ENCODE results near the gene DUSP5. TPM values are rescaled to one million over a fixed set of nuclear protein-coding genes. Genes with fewer than 3 reads are reported as not detected.

The DUSP5 gene
- total and polyA plus RNA-seq, 8 donors, result 0.58 to 23.2 (median 10.6) TPM

- intact Hi-C loops (cut with DNase I; ENCODE audit: low total_unique reads), result no loop called here
- Histone ChIP-seq H3K4me1 (peaks cover 49 to 68% (median 63%) of the 10 kb centered on the region in 4 donors), H3K9me3 (no peaks in the 10 kb centered on the region), H3K4me3 (no peak overlapping the region), H3K36me3 (peaks cover 6 to 22% (median 17%) of the 10 kb centered on the region in 4 donors), H3K27me3 (peaks cover 0 to 10% (median 4%) of the 10 kb centered on the region in 3 donors), H3K27ac (peak overlapping the region; percentile 20 to 93 (median 89))
- WGBS, 5 donors, result 30 to 42% (median 37%) methylated on average over 4 of the region's 4 CpGs
- no peak for TF ChIP-seq CTCF (IDR thresholded peaks at IDR 0.05)
- TF ChIP-seq POLR2AphosphoS5 (IDR thresholded peaks at IDR 0.05), result peak in 1 of 3 donors; percentile 38
- DNase-seq, result no peak
Measured at GRCh38 chr10:110503528-110504110, 5.9 kb downstream of the DUSP5 start.

- Histone ChIP-seq H3K9me3 (no peaks in the 10 kb centered on the region), H3K4me3 (no peak overlapping the region), H3K27me3 (peaks cover 0 to 4% (median 0%) of the 10 kb centered on the region in 3 donors), H3K36me3 (peaks cover 6 to 22% (median 18%) of the 10 kb centered on the region in 4 donors), H3K27ac (peak overlapping the region; percentile 63 to 93 (median 89)), H3K4me1 (peaks cover 43 to 65% (median 58%) of the 10 kb centered on the region in 4 donors)
- intact Hi-C loops (cut with DNase I; ENCODE audit: low total_unique reads), result no loop called here
- 21 to 31% (median 24%) methylated on average over 4 of the region's 4 CpGs for WGBS, 5 donors
- peak; percentile 41 to 79 for DNase-seq
- TF ChIP-seq POLR2AphosphoS5 (IDR thresholded peaks at IDR 0.05) (peak in 2 of 3 donors; percentile 11 to 31), EP300 (IDR thresholded peaks at IDR 0.05) (no peak)
Measured at GRCh38 chr10:110504111-110504735, 6.5 kb downstream of the DUSP5 start.

GRCh38 chr10:110505130-110505770 lies 7.5 kb downstream of the DUSP5 start:
- no peaks in the 10 kb centered on the region for H3K9me3 ChIP-seq
- no peaks in the 10 kb centered on the region for H3K27me3 ChIP-seq
- intact Hi-C loops (cut with DNase I; ENCODE audit: low total_unique reads), result no loop called here
- H3K4me1 ChIP-seq, result peaks cover 40 to 55% (median 51%) of the 10 kb centered on the region in 4 donors
- peak overlapping the region in 4 of 5 donors; percentile 65 to 93 (median 91) for H3K27ac ChIP-seq
- DNase-seq, result no peak
- TF ChIP-seq POLR2AphosphoS5 (IDR thresholded peaks at IDR 0.05) (no peak), EP300 (IDR thresholded peaks at IDR 0.05) (no peak), CTCF (IDR thresholded peaks at IDR 0.05) (no peak), POLR2A (IDR thresholded peaks at IDR 0.05) (no peak)
- WGBS, 5 donors, result 68 to 91% (median 81%) methylated on average over 6 of the region's 6 CpGs
- H3K4me3 ChIP-seq, result no peak overlapping the region
- peaks cover 11 to 33% (median 24%) of the 10 kb centered on the region in 4 donors for H3K36me3 ChIP-seq

- Histone ChIP-seq H3K36me3 (peaks cover 15 to 45% (median 32%) of the 10 kb centered on the region in 4 donors), H3K4me1 (peaks cover 31 to 43% (median 39%) of the 10 kb centered on the region in 4 donors), H3K27me3 (no peaks in the 10 kb centered on the region), H3K9me3 (no peaks in the 10 kb centered on the region), H3K27ac (peak overlapping the region in 2 of 5 donors; percentile 3 to 89), H3K4me3 (no peak overlapping the region)
- DNase-seq, result no peak
- intact Hi-C loops (cut with DNase I; ENCODE audit: low total_unique reads), result no loop called here
- WGBS, 5 donors, result 87 to 97% (median 90%) methylated on average over 2 of the region's 2 CpGs
- no peak for TF ChIP-seq EP300 (IDR thresholded peaks at IDR 0.05)
- no peak for TF ChIP-seq CTCF (IDR thresholded peaks at IDR 0.05)
- TF ChIP-seq POLR2A (IDR thresholded peaks at IDR 0.05), result no peak
- TF ChIP-seq POLR2AphosphoS5 (IDR thresholded peaks at IDR 0.05), result no peak
Measured at GRCh38 chr10:110506448-110506847, 8.7 kb downstream of the DUSP5 start.

Measured in stomach (tissue), 9 donors.